A549 (cell line): ENCODE data around the gene ZBTB45.

Experiments
- BHLHE40 ChIP-seq: IDR thresholded peaks from 2 replicates; pipeline ENCODE4 v1.6.1; 2012; ENCODE audit warnings: low read depth, low read length, inconsistent platforms
- CTCF ChIP-seq: fragments of >200 bp; sonication (Bioruptor Twin); formaldehyde crosslinking; IDR thresholded peaks from 3 replicates; pipeline ENCODE4 v1.5.1; 2016
- FOSB ChIP-seq: fragments of 250-450 bp; sonication (Bioruptor Pico); IDR thresholded peaks from 2 replicates; pipeline ENCODE4 v1.5.0; 2020; ENCODE audit warnings: mild to moderate bottlenecking, moderate library complexity
- JUN ChIP-seq, 2 experiments: fragments of >200 bp; sonication (Bioruptor Twin); formaldehyde crosslinking; IDR thresholded peaks; 2 replicates in 1 of 2; 3 replicates in 1 of 2; pipeline ENCODE4 v1.6.1; 2016 to 2017
- MAX ChIP-seq: IDR thresholded peaks from 2 replicates; pipeline ENCODE4 v1.6.1; 2012
- MYC ChIP-seq: IDR thresholded peaks from 2 replicates; pipeline ENCODE4 v1.6.1; 2012; ENCODE audit warnings: mild to moderate bottlenecking, inconsistent platforms, low read length, improper control_type of control experiment, borderline replicate concordance
- NR3C1 ChIP-seq: fragments of >200 bp; sonication (Bioruptor Twin); formaldehyde crosslinking; IDR thresholded peaks from 3 replicates; pipeline ENCODE4 v1.6.1; 2017
- PBX3 ChIP-seq: IDR thresholded peaks from 2 replicates; pipeline ENCODE4 v1.6.1; 2012
- POLR2A ChIP-seq: IDR thresholded peaks from 2 replicates; pipeline ENCODE4 v1.6.1; 2012; ENCODE audit warnings: mild to moderate bottlenecking, low read length
- RAD21 ChIP-seq, 2 experiments: fragments of >200 bp in 1 of 2; sonication (Bioruptor Twin) in 1 of 2; formaldehyde crosslinking in 1 of 2; IDR thresholded peaks in 1 of 2; conservative IDR thresholded peaks in 1 of 2; 2 replicates in 1 of 2; 3 replicates in 1 of 2; pipeline ENCODE4 v1.6.1; 2012 to 2018; ENCODE audit warnings: inconsistent platforms in 1 of 2
- REST ChIP-seq: fragments of 200-600 bp; sonication (generic); IDR thresholded peaks from 2 replicates; pipeline ENCODE4 v1.6.1; 2016; ENCODE audit warnings: antibody characterized with exemption, mild to moderate bottlenecking, moderate library complexity
- RNF2 ChIP-seq: fragments of 200-600 bp; sonication (generic); IDR thresholded peaks from 2 replicates; pipeline ENCODE4 v1.6.1; 2016; ENCODE audit warnings: low read depth, mild to moderate bottlenecking, antibody characterized with exemption, moderate library complexity, borderline replicate concordance
- SREBF2 ChIP-seq: fragments of 450-650 bp; IDR thresholded peaks from 2 replicates; pipeline ENCODE4 v1.6.1; 2014; ENCODE audit warnings: mild to moderate bottlenecking, moderate library complexity
- USF2 ChIP-seq: fragments of 450-650 bp; IDR thresholded peaks from 2 replicates; pipeline ENCODE4 v1.6.1; 2014; ENCODE audit warnings: antibody characterized with exemption

GRCh38 chr19:58520257-58520599, 618 bp upstream of the ZBTB45 start:
- TF ChIP-seq BHLHE40 (no peak), MAX (no peak), CTCF (no peak), PBX3 (no peak), POLR2A (no peak), NR3C1 (no peak), FOSB (CRISPR knock-in tag) (no peak), JUN (IDR thresholded peaks at IDR 0.05) (no peak), SREBF2 (no peak), RNF2 (no peak), MYC (no peak), REST (no peak), RAD21 (conservative IDR thresholded peaks at IDR 0.05 in 1 of 2, IDR thresholded peaks at IDR 0.05 in 1 of 2) (0 out of 5 replicates have a peak, but pooled peaks of 1 of the 2 experiments have one; percentile 6), USF2 (no peak)
